CD8-positive, alpha-beta memory T cell (primary cell): Measurements from ENCODE around the gene EIF4ENIF1. TPM values are rescaled to one million over a fixed set of nuclear protein-coding genes. Genes with fewer than 3 reads are reported as not detected.
"Not testable (repeated sequence)": the region's sequence is repeated elsewhere in the genome, so short reads cannot be mapped to it uniquely, and the experiment has no call there.

Experiments used
- CTCF ChIA-PET: fragments of 350-600 bp; sonication (Branson Sonifier 250); formaldehyde crosslinking; loops from one replicate; lab custom pipeline; 2021; ENCODE audit warnings: antibody characterized with exemption; lab: Charles Lee
- POLR2A ChIA-PET: fragments of 350-600 bp; sonication (Branson Sonifier 250); formaldehyde crosslinking; loops from one replicate; lab custom pipeline; 2021; ENCODE audit warnings: antibody characterized with exemption; lab: Charles Lee
- DNase-seq, 5 donors: peaks; one replicate each; pipeline versions ENCODE4 v3.0.0 to v3.0.0-alpha.2; 2020 to 2022; ENCODE audit warnings: mixed read lengths in 1 of 5
- H3K27ac ChIP-seq: one replicate; pipeline ENCODE4 v1.7.0; 2013; ENCODE audit warnings: low read depth, mild to moderate bottlenecking, low read length, moderate library complexity
- H3K27me3 ChIP-seq: 2 replicates; pipeline ENCODE4 v1.7.0; 2013; ENCODE audit warnings: low read length, mild to moderate bottlenecking; ENCODE audit not compliant: insufficient read depth, poor library complexity, severe bottlenecking
- H3K36me3 ChIP-seq: 2 replicates; pipeline ENCODE4 v1.7.0; 2013; ENCODE audit warnings: mild to moderate bottlenecking, low read length, moderate library complexity; ENCODE audit not compliant: insufficient read depth
- H3K4me1 ChIP-seq: 2 replicates; pipeline ENCODE4 v1.7.0; 2013; ENCODE audit warnings: mild to moderate bottlenecking, low read length, moderate library complexity; ENCODE audit not compliant: insufficient read depth
- H3K4me3 ChIP-seq: 2 replicates; pipeline ENCODE4 v1.7.0; 2013; ENCODE audit warnings: mild to moderate bottlenecking, low read length
- H3K9me3 ChIP-seq: 2 replicates; pipeline ENCODE4 v1.7.0; 2013; ENCODE audit warnings: mild to moderate bottlenecking, low read length
- H3K27ac Mint-ChIP-seq, 8 donors: one replicate each; pipeline ENCODE4 v1.8.0; 2020 to 2021; ENCODE audit warnings: mixed read lengths in 8 of 8, mild to moderate bottlenecking in 6 of 8, inconsistent platforms in 3 of 8, moderate library complexity in 3 of 8
- H3K27me3 Mint-ChIP-seq, 2 donors: one replicate each; pipeline ENCODE4 v1.8.0; 2020 to 2021; ENCODE audit warnings: mixed read lengths in 2 of 2, mild to moderate bottlenecking in 1 of 2, moderate library complexity in 1 of 2
- H3K36me3 Mint-ChIP-seq, 3 donors: one replicate each; pipeline ENCODE4 v1.8.0; 2020 to 2021; ENCODE audit warnings: mixed read lengths in 3 of 3, inconsistent platforms in 1 of 3, mild to moderate bottlenecking in 1 of 3
- H3K4me1 Mint-ChIP-seq, 3 donors: one replicate each; pipeline ENCODE4 v1.8.0; 2020 to 2021; ENCODE audit warnings: mixed read lengths in 3 of 3, inconsistent platforms in 1 of 3, mild to moderate bottlenecking in 1 of 3
- H3K4me3 Mint-ChIP-seq, 7 donors: one replicate each; pipeline ENCODE4 v1.8.0; 2020 to 2021; ENCODE audit warnings: mixed read lengths in 7 of 7, mild to moderate bottlenecking in 6 of 7, moderate library complexity in 4 of 7, inconsistent platforms in 2 of 7
- H3K9me3 Mint-ChIP-seq, 5 donors: one replicate each; pipeline ENCODE4 v1.8.0; 2020 to 2022; ENCODE audit warnings: mixed read lengths in 5 of 5, mild to moderate bottlenecking in 3 of 5, moderate library complexity in 2 of 5, inconsistent platforms in 1 of 5
- polyA plus RNA-seq: library from polyadenylated mRNA; unstranded; fragments of 300-500 nt; fragmentation: Illumina TruSeq; gene quantifications from one replicate; pipeline ENCODE4 v1.2.3, GENCODE V29; 2021
- total RNA-seq, 2 experiments: library from RNA; stranded (reverse); gene quantifications; one replicate each; pipeline ENCODE4 v1.2.3, GENCODE V29; 2021

Gene EIF4ENIF1
- total and polyA plus RNA-seq, 3 experiments from 2014 or later = 14.0 to 53.5 (median 52.1) TPM

GRCh38 chr22:31491218-31491962, 1.7 kb upstream of the EIF4ENIF1 start:
- no peak for DNase-seq
- H3K4me1 Mint-ChIP-seq = peaks cover 38 to 49% (median 39%) of the 10 kb centered on the region in 3 donors
- no peaks in the 10 kb centered on the region for H3K27me3 ChIP-seq
- H3K27me3 Mint-ChIP-seq = peaks cover 0 to 4% of the 10 kb centered on the region in 2 donors
- no peaks in the 10 kb centered on the region for H3K9me3 ChIP-seq
- peak overlapping the region; percentile 95 to 100 (median 99) for H3K27ac Mint-ChIP-seq
- no peaks in the 10 kb centered on the region for H3K36me3 ChIP-seq
- no peaks in the 10 kb centered on the region for H3K9me3 Mint-ChIP-seq
- CTCF ChIA-PET = interaction anchor here (1.0 to 1.4 kb wide), 3 partner anchors 39 to 171 kb away, joined by 3 to 5 read pairs (median 3); partner anchors contain the start of gene PISD
- H3K4me1 ChIP-seq = peaks cover 42% of the 10 kb centered on the region
- no peak overlapping the region for H3K4me3 ChIP-seq
- H3K27ac ChIP-seq = peak overlapping the region; percentile 6
- POLR2A ChIA-PET = interaction anchor here (0.7 to 3.0 kb wide), 3 partner anchors 9 to 201 kb away, joined by 3 to 7 read pairs (median 5); no protein-coding TSS in a partner anchor
- peaks cover 0 to 21% (median 0%) of the 10 kb centered on the region in 3 donors for H3K36me3 Mint-ChIP-seq
- peak overlapping the region; percentile 90 to 99 (median 93) for H3K4me3 Mint-ChIP-seq

GRCh38 chr22:31490496-31490925, 869 bp upstream of the EIF4ENIF1 start:
- Histone ChIP-seq H3K4me3 (peak overlapping the region; percentile 76), H3K4me1 (peaks cover 39% of the 10 kb centered on the region), H3K9me3 (no peaks in the 10 kb centered on the region), H3K27ac (peak overlapping the region; percentile 87), H3K36me3 (no peaks in the 10 kb centered on the region), H3K27me3 (no peaks in the 10 kb centered on the region)
- Mint-ChIP-seq H3K4me1 (peaks cover 33 to 41% (median 33%) of the 10 kb centered on the region in 3 donors), H3K27ac (peak overlapping the region; percentile 95 to 100 (median 99)), H3K9me3 (no peaks in the 10 kb centered on the region), H3K4me3 (peak overlapping the region; percentile 90 to 99 (median 93)), H3K36me3 (peaks cover 0 to 19% (median 0%) of the 10 kb centered on the region in 3 donors), H3K27me3 (no peaks in the 10 kb centered on the region)
- ChIA-PET POLR2A (interaction anchor here (0.5 to 3.0 kb wide), 3 partner anchors 26 to 258 kb away, joined by 3 to 7 read pairs (median 5); no protein-coding TSS in a partner anchor), CTCF (interaction anchor here (1.0 to 1.4 kb wide), 2 partner anchors 40 to 140 kb away, joined by 3 read pairs; no protein-coding TSS in a partner anchor)
- DNase-seq = peak; percentile 41 to 78 (median 68)

- no peaks in the 10 kb centered on the region for H3K27me3 Mint-ChIP-seq
- POLR2A ChIA-PET = interaction anchor here (0.6 to 3.0 kb wide), 5 partner anchors 56 to 520 kb away, joined by 3 to 7 read pairs (median 3); partner anchors contain the start of genes RNF185 and TUG1
- Histone ChIP-seq H3K9me3 (no peaks in the 10 kb centered on the region), H3K27ac (peak overlapping the region; percentile 27), H3K4me1 (peaks cover 28% of the 10 kb centered on the region), H3K4me3 (peak overlapping the region; percentile 50), H3K27me3 (no peaks in the 10 kb centered on the region), H3K36me3 (no peaks in the 10 kb centered on the region)
- peak; percentile 14 to 48 (median 20) for DNase-seq
- peaks cover 40 to 51% (median 45%) of the 10 kb centered on the region in 3 donors for H3K4me1 Mint-ChIP-seq
- H3K36me3 Mint-ChIP-seq = peaks cover 6 to 34% (median 7%) of the 10 kb centered on the region in 3 donors
- peak overlapping the region; percentile 80 to 93 (median 87) for H3K4me3 Mint-ChIP-seq
- CTCF ChIA-PET = interaction anchor here (0.9 to 1.3 kb wide), 3 partner anchors 37 to 145 kb away, joined by 3 read pairs; no protein-coding TSS in a partner anchor
- H3K27ac Mint-ChIP-seq = peak overlapping the region; percentile 82 to 96 (median 86)
- no peaks in the 10 kb centered on the region for H3K9me3 Mint-ChIP-seq
Observed at GRCh38 chr22:31488988-31489617, 539 bp downstream of the EIF4ENIF1 start.

- H3K36me3 ChIP-seq = no peaks in the 10 kb centered on the region
- CTCF ChIA-PET = interaction anchor here (0.9 to 1.3 kb wide), 3 partner anchors 37 to 146 kb away, joined by 3 read pairs; no protein-coding TSS in a partner anchor
- peak overlapping the region; percentile 82 to 96 (median 86) for H3K27ac Mint-ChIP-seq
- no peaks in the 10 kb centered on the region for H3K27me3 Mint-ChIP-seq
- peaks cover 6 to 40% (median 10%) of the 10 kb centered on the region in 3 donors for H3K36me3 Mint-ChIP-seq
- H3K4me3 ChIP-seq = peak overlapping the region; percentile 50
- POLR2A ChIA-PET = interaction anchor here (0.6 to 3.0 kb wide), 4 partner anchors 142 to 519 kb away, joined by 3 to 7 read pairs (median 3); partner anchors contain the start of genes RNF185 and TUG1
- peak overlapping the region; percentile 80 to 93 (median 85) for H3K4me3 Mint-ChIP-seq
- H3K27ac ChIP-seq = peak overlapping the region; percentile 27
- H3K27me3 ChIP-seq = no peaks in the 10 kb centered on the region
- peaks cover 43 to 54% (median 52%) of the 10 kb centered on the region in 3 donors for H3K4me1 Mint-ChIP-seq
- H3K9me3 ChIP-seq = no peaks in the 10 kb centered on the region
- DNase-seq = no peak
- peaks cover 28% of the 10 kb centered on the region for H3K4me1 ChIP-seq
- H3K9me3 Mint-ChIP-seq = no peaks in the 10 kb centered on the region
Observed at GRCh38 chr22:31488346-31488883, 1.2 kb downstream of the EIF4ENIF1 start.

- ChIA-PET POLR2A (no interaction called here), CTCF (no interaction called here)
- H3K9me3 Mint-ChIP-seq = no peaks in the 10 kb centered on the region
- H3K4me1 Mint-ChIP-seq = peaks cover 44 to 67% (median 55%) of the 10 kb centered on the region in 3 donors
- H3K27ac Mint-ChIP-seq = peak overlapping the region in 5 of 8 donors; percentile 12 to 85 (median 50)
- no peaks in the 10 kb centered on the region for H3K27me3 Mint-ChIP-seq
- Histone ChIP-seq H3K27ac (no peak overlapping the region), H3K9me3 (no peaks in the 10 kb centered on the region), H3K27me3 (no peaks in the 10 kb centered on the region), H3K4me3 (no peak overlapping the region), H3K36me3 (peaks cover 3% of the 10 kb centered on the region), H3K4me1 (peaks cover 28% of the 10 kb centered on the region)
- H3K36me3 Mint-ChIP-seq = peaks cover 6 to 53% (median 11%) of the 10 kb centered on the region in 3 donors
- DNase-seq = no peak
- peak overlapping the region in 2 of 7 donors; percentile 40 to 73 for H3K4me3 Mint-ChIP-seq
Observed at GRCh38 chr22:31486951-31487350, 2.7 kb downstream of the EIF4ENIF1 start.

GRCh38 chr22:31486369-31486768, 3.3 kb downstream of the EIF4ENIF1 start:
- POLR2A ChIA-PET, H3K27ac ChIP-seq, H3K27me3 ChIP-seq, H3K9me3 ChIP-seq, H3K9me3 Mint-ChIP-seq, H3K36me3 ChIP-seq, H3K27me3 Mint-ChIP-seq, DNase-seq, H3K4me3 ChIP-seq, CTCF ChIA-PET: not testable (repeated sequence)
- Mint-ChIP-seq H3K4me3 (peak overlapping the region in 1 of 7 donors; percentile 32), H3K27ac (peak overlapping the region in 1 of 8 donors; percentile 85), H3K36me3 (peaks cover 6 to 59% (median 13%) of the 10 kb centered on the region in 3 donors), H3K4me1 (peaks cover 43 to 69% (median 51%) of the 10 kb centered on the region in 3 donors)
- H3K4me1 ChIP-seq = peaks cover 22% of the 10 kb centered on the region

GRCh38 chr22:31482470-31482869, 7.2 kb downstream of the EIF4ENIF1 start:
- CTCF ChIA-PET, H3K27me3 ChIP-seq, H3K4me1 ChIP-seq, H3K36me3 ChIP-seq, DNase-seq, H3K27me3 Mint-ChIP-seq, H3K9me3 ChIP-seq, H3K27ac ChIP-seq, POLR2A ChIA-PET, H3K4me3 Mint-ChIP-seq, H3K4me3 ChIP-seq, H3K9me3 Mint-ChIP-seq: not testable (repeated sequence)
- Mint-ChIP-seq H3K36me3 (peaks cover 7 to 74% (median 17%) of the 10 kb centered on the region in 3 donors), H3K27ac (peak overlapping the region in 2 of 8 donors; percentile 23 to 71), H3K4me1 (peaks cover 22 to 49% (median 31%) of the 10 kb centered on the region in 3 donors)
